T-helper 1 cell treated with Interleukin-12 subunit alpha and Interleukin-12 subunit beta and Interleukin-4 antibody, amounts not matched to agents 30 μg/mL and 1 μg/mL, for 36 hours (primary cell): ENCODE data around the gene UBE2E1.
"Not testable (repeated sequence)": the region's sequence is repeated elsewhere in the genome, so short reads cannot be mapped to it uniquely, and the experiment has no call there.

ENCODE experiments used
- H3K27ac Mint-ChIP-seq: one replicate; pipeline ENCODE4 v1.8.0; 2021; ENCODE audit warnings: mild to moderate bottlenecking, mixed read lengths
- H3K27me3 Mint-ChIP-seq: one replicate; pipeline ENCODE4 v1.8.0; 2021; ENCODE audit warnings: low read depth, mixed read lengths
- H3K36me3 Mint-ChIP-seq: one replicate; pipeline ENCODE4 v1.8.0; 2021; ENCODE audit warnings: low read depth, mixed read lengths
- H3K4me1 Mint-ChIP-seq: one replicate; pipeline ENCODE4 v1.8.0; 2021; ENCODE audit warnings: low read depth, mixed read lengths
- H3K4me3 Mint-ChIP-seq: one replicate; pipeline ENCODE4 v1.8.0; 2021; ENCODE audit warnings: mild to moderate bottlenecking, moderate library complexity, mixed read lengths
- H3K9me3 Mint-ChIP-seq: one replicate; pipeline ENCODE4 v1.8.0; 2021; ENCODE audit warnings: mixed read lengths

UBE2E1 gene

DNA sequence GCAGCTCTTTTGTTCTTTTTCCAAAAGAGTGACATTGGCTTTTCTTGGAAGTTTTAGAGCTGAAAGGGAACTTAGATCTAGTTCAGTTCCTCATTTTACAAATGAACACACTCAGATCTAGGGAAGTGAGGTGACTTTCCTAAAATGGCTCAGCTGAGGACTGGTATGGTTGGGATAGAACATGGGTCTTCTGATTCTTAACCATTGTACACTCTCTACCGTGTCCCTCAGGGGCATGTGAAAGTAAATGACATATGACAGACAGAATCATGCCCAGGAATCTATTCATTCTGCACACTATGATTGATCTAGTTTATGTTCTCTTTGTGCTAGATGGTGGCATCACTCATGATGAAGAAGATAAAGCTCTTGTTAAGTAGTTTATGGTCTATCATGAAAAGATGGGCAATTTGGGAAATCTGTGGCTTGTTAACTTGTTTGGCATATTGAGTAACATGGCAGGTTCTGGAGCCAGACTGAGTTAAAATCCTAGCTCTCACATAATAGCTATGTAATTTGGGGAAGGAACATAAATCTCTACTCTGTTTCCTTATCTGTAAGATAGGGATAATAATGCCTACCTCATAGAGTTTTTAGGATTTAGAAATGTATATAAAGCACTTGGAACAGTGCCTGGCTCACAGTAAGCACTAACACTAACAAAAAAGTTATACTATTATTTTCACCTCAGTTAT lies 30.9 kb downstream of the UBE2E1 start:
- Mint-ChIP-seq H3K27ac (no peak overlapping the region), H3K4me1 (no peaks in the 10 kb centered on the region), H3K36me3 (no peaks in the 10 kb centered on the region), H3K4me3 (no peak overlapping the region), H3K27me3 (no peaks in the 10 kb centered on the region), H3K9me3 (no peaks in the 10 kb centered on the region)

- H3K9me3 Mint-ChIP-seq = no peaks in the 10 kb centered on the region
- H3K27ac Mint-ChIP-seq = no peak overlapping the region
- H3K36me3 Mint-ChIP-seq = no peaks in the 10 kb centered on the region
- H3K27me3 Mint-ChIP-seq = no peaks in the 10 kb centered on the region
- no peak overlapping the region for H3K4me3 Mint-ChIP-seq
- no peaks in the 10 kb centered on the region for H3K4me1 Mint-ChIP-seq
Measured at GRCh38 chr3:23837286-23837685, 31.5 kb downstream of the UBE2E1 start.

GRCh38 chr3:23837691-23838090 lies 31.9 kb downstream of the UBE2E1 start:
- no peak overlapping the region for H3K4me3 Mint-ChIP-seq
- H3K27me3 Mint-ChIP-seq = no peaks in the 10 kb centered on the region
- no peaks in the 10 kb centered on the region for H3K9me3 Mint-ChIP-seq
- no peaks in the 10 kb centered on the region for H3K36me3 Mint-ChIP-seq
- H3K27ac Mint-ChIP-seq = no peak overlapping the region
- no peaks in the 10 kb centered on the region for H3K4me1 Mint-ChIP-seq

DNA sequence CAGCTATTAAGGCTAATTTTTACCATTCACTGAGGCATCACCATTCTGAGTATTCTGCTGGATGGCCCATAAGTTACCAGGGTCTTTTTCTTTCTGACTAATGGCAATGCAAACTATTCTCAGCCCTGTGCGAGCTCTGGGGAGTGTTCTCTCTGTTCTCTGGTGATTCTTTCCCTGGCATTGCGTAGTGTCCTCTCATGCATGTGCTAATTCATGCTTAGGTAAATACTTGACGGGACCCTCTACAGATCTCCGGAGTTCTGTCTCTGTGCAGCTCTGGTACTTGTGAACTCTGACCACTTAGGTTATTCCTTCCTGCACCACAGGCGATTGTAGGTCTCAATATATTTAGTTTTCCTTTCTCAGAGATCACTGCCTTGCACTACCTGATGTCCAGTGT lies 34.8 kb downstream of the UBE2E1 start:
- Mint-ChIP-seq H3K4me1 (peaks cover 2% of the 10 kb centered on the region), H3K27me3 (no peaks in the 10 kb centered on the region), H3K9me3 (no peaks in the 10 kb centered on the region), H3K27ac (no peak overlapping the region), H3K4me3 (no peak overlapping the region), H3K36me3 (no peaks in the 10 kb centered on the region)

- no peaks in the 10 kb centered on the region for H3K36me3 Mint-ChIP-seq
- H3K4me1 Mint-ChIP-seq = peaks cover 3% of the 10 kb centered on the region
- H3K9me3 Mint-ChIP-seq = no peaks in the 10 kb centered on the region
- no peak overlapping the region for H3K4me3 Mint-ChIP-seq
- no peaks in the 10 kb centered on the region for H3K27me3 Mint-ChIP-seq
- H3K27ac Mint-ChIP-seq = no peak overlapping the region
Measured at GRCh38 chr3:23843869-23844268, 38.1 kb downstream of the UBE2E1 start.

- Mint-ChIP-seq H3K27ac (no peak overlapping the region), H3K4me3 (no peak overlapping the region), H3K36me3 (peaks cover 2% of the 10 kb centered on the region)
Measured at GRCh38 chr3:23845326-23846216, 39.8 kb downstream of the UBE2E1 start.

GRCh38 chr3:23849462-23849861 lies 43.7 kb downstream of the UBE2E1 start:
- not testable (repeated sequence) for H3K36me3 Mint-ChIP-seq, H3K27ac Mint-ChIP-seq, H3K4me3 Mint-ChIP-seq, H3K4me1 Mint-ChIP-seq, H3K27me3 Mint-ChIP-seq
- H3K9me3 Mint-ChIP-seq = peaks cover 13% of the 10 kb centered on the region

More at GRCh38 chr3:23845326-23846216, 39.8 kb downstream of the UBE2E1 start:
- peaks cover 3% of the 10 kb centered on the region for H3K4me1 Mint-ChIP-seq
- H3K27me3 Mint-ChIP-seq = no peaks in the 10 kb centered on the region
- H3K9me3 Mint-ChIP-seq = no peaks in the 10 kb centered on the region

DNA sequence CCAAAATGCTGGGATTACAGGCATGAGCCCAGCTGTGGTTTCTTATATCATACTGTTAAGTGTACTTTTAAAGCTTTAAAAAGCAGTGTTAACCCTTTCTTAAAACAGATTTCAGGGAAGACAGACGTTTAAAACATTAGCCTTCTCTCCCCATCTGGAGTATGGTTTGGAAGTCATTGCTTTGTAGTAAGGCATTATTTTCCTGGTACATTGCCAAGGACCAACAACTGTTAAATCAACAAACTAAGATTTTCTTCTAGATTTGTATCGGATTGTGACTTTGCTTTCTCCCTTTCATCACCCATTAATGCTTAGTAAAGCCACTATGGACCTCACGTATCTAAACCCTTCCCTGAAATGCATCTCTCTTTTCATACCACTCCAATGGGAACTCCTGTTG lies 50.5 kb downstream of the UBE2E1 start:
- Mint-ChIP-seq H3K27me3 (no peaks in the 10 kb centered on the region), H3K36me3 (peaks cover 8% of the 10 kb centered on the region), H3K27ac (no peak overlapping the region), H3K9me3 (peaks cover 9% of the 10 kb centered on the region), H3K4me3 (no peak overlapping the region), H3K4me1 (peaks cover 27% of the 10 kb centered on the region)

- H3K27ac Mint-ChIP-seq = no peak overlapping the region
- no peaks in the 10 kb centered on the region for H3K27me3 Mint-ChIP-seq
- peaks cover 10% of the 10 kb centered on the region for H3K36me3 Mint-ChIP-seq
- no peak overlapping the region for H3K4me3 Mint-ChIP-seq
- H3K4me1 Mint-ChIP-seq = peaks cover 27% of the 10 kb centered on the region
- no peaks in the 10 kb centered on the region for H3K9me3 Mint-ChIP-seq
Measured at GRCh38 chr3:23859012-23859743, 53.4 kb downstream of the UBE2E1 start.

GRCh38 chr3:23859839-23860382 lies 54.2 kb downstream of the UBE2E1 start:
- Mint-ChIP-seq H3K27ac (no peak overlapping the region), H3K36me3 (peaks cover 10% of the 10 kb centered on the region), H3K9me3 (no peaks in the 10 kb centered on the region), H3K27me3 (no peaks in the 10 kb centered on the region), H3K4me3 (no peak overlapping the region), H3K4me1 (peaks cover 27% of the 10 kb centered on the region)

- no peak overlapping the region for H3K4me3 Mint-ChIP-seq
- H3K36me3 Mint-ChIP-seq = peaks cover 10% of the 10 kb centered on the region
- no peak overlapping the region for H3K27ac Mint-ChIP-seq
- H3K27me3 Mint-ChIP-seq = no peaks in the 10 kb centered on the region
- H3K9me3 Mint-ChIP-seq = no peaks in the 10 kb centered on the region
- H3K4me1 Mint-ChIP-seq = peaks cover 30% of the 10 kb centered on the region
Measured at GRCh38 chr3:23861689-23862088, 55.9 kb downstream of the UBE2E1 start.

- Mint-ChIP-seq H3K27me3 (no peaks in the 10 kb centered on the region), H3K4me3 (no peak overlapping the region), H3K36me3 (peaks cover 10% of the 10 kb centered on the region), H3K27ac (no peak overlapping the region), H3K4me1 (peaks cover 20% of the 10 kb centered on the region), H3K9me3 (no peaks in the 10 kb centered on the region)
Measured at GRCh38 chr3:23863060-23863459, 57.3 kb downstream of the UBE2E1 start.

- no peak overlapping the region for H3K27ac Mint-ChIP-seq
- H3K4me1 Mint-ChIP-seq = peaks cover 12% of the 10 kb centered on the region
Measured at GRCh38 chr3:23864931-23865330, 59.2 kb downstream of the UBE2E1 start.

DNA sequence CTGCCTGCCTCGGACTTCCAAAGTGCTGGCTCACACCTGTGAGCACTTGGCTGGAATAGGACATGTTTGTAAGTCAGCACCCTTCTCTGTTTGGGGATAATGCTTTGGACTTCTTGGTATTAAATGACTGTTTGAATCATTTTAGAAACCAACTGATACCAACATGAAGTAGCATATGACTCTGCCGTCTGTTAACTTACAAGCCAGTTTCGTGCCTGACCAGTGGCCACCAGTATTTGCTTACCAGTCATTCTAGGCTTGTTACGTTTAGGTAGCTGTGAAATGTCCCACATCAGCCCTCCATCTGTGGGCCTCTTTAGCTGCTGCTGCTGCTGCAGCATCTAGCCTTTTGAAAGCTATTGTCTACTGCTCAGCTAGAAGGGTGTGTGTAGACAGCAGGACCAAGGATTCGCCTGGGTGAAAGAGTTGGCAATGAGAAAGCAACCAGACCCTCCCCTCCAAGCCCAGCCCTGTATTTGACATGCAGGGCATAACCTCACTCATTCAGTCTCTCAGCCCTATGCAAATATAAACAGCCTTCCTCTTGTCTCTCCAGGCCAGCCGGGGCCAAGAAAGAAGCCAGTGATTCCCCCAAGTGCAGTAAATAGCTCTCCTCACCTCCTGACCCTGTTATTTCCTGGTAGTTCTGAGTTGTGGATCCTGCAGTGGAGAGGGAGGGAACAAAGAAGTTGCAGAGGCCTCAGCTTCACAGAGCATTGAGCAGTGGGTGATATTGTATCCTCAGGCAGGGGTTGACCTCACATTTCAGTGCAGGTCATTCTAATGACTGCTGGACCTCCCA lies 60.0 kb downstream of the UBE2E1 start:
- no peak overlapping the region for H3K27ac Mint-ChIP-seq
- H3K4me1 Mint-ChIP-seq = peaks cover 8% of the 10 kb centered on the region
- H3K27me3 Mint-ChIP-seq = no peaks in the 10 kb centered on the region
- H3K36me3 Mint-ChIP-seq = peaks cover 10% of the 10 kb centered on the region
- no peaks in the 10 kb centered on the region for H3K9me3 Mint-ChIP-seq
- H3K4me3 Mint-ChIP-seq = no peak overlapping the region

More at GRCh38 chr3:23864931-23865330, 59.2 kb downstream of the UBE2E1 start:
- H3K27me3 Mint-ChIP-seq = no peaks in the 10 kb centered on the region
- H3K9me3 Mint-ChIP-seq = no peaks in the 10 kb centered on the region
- no peak overlapping the region for H3K4me3 Mint-ChIP-seq
- peaks cover 10% of the 10 kb centered on the region for H3K36me3 Mint-ChIP-seq
